ENCODE results near the gene ZNF512. TPM values are rescaled to one million over a fixed set of nuclear protein-coding genes. Genes with fewer than 3 reads are reported as not detected.

Gene ZNF512
- total and polyA plus RNA-seq, 9 of the 15 experiments (the other 6 are each of a cell fraction or from before 2014, with no cell fraction given) = 24.7 to 101 (median 65.9) TPM

- peak; percentile 81 for TF ChIP-seq MIER1 (IDR thresholded peaks at IDR 0.05; ENCODE audit: low read depth)
- no peak for TF ChIP-seq SRSF7 (optimal IDR thresholded peaks at IDR 0.05; ENCODE audit: low read depth, low read length)
- no peak; the same call in 1 of the 2 replicates for TF ChIP-seq OTX1 (CRISPR knock-in tag; IDR thresholded peaks at IDR 0.05)
- TF ChIP-seq KAT8 (IDR thresholded peaks at IDR 0.05; ENCODE audit: low read depth) = peak; percentile 82
- peak; percentile 56 for TF ChIP-seq ZBTB12 (CRISPR knock-in tag; IDR thresholded peaks at IDR 0.05)
- TF ChIP-seq IRF2 (CRISPR knock-in tag; IDR thresholded peaks at IDR 0.05) = no peak
- TF ChIP-seq NCOA6 (IDR thresholded peaks at IDR 0.05) = 0 out of 2 replicates have a peak, but pooled peaks have one; percentile 23
- peak in 1 of 2 experiments; percentile 77; a peak in 1 of 4 replicates for TF ChIP-seq NONO (IDR thresholded peaks at IDR 0.05; ENCODE audit: low read depth in 2 of 2, low read length in 1 of 2)
- TF ChIP-seq RFX1 (IDR thresholded peaks at IDR 0.05) = no peak
- TF ChIP-seq ZNF197 (CRISPR knock-in tag; IDR thresholded peaks at IDR 0.05; ENCODE audit: low read depth) = no peak
- TF ChIP-seq BCLAF1 (IDR thresholded peaks at IDR 0.05; ENCODE audit: borderline replicate concordance in 1 of 2, control insufficient read depth in 1 of 2, low read depth in 2 of 2, low read length in 1 of 2) = peak in 1 of 2 experiments; percentile 84; a peak in 1 of 4 replicates
- TF ChIP-seq PHB2 (IDR thresholded peaks at IDR 0.05; ENCODE audit: low read depth) = no peak
- TF ChIP-seq ZNF717 (CRISPR knock-in tag; IDR thresholded peaks at IDR 0.05) = peak; percentile 68; the same call in 1 of the 2 replicates
- TF ChIP-seq POLR2A (conservative IDR thresholded peaks at IDR 0.05) = peak; percentile 88
- TF ChIP-seq TGIF2 (CRISPR knock-in tag; IDR thresholded peaks at IDR 0.05) = no peak
- peak; percentile 61 to 100; a peak in 3 of 4 replicates for TF ChIP-seq TRIM24 (IDR thresholded peaks at IDR 0.05)
- no peak for TF ChIP-seq MAX (CRISPR knock-in tag; IDR thresholded peaks at IDR 0.05)
- peak; percentile 98 for TF ChIP-seq NFATC3 (IDR thresholded peaks at IDR 0.05)
- peak; percentile 100 for TF ChIP-seq C11orf30 (IDR thresholded peaks at IDR 0.05; ENCODE audit: low read depth)
- TF ChIP-seq MAZ (CRISPR knock-in tag; conservative IDR thresholded peaks at IDR 0.05 in 1 of 2, IDR thresholded peaks at IDR 0.05 in 1 of 2) = peak; percentile 11 to 34; a peak in 1 of 4 replicates
- peak; percentile 73 for TF ChIP-seq RBBP5 (IDR thresholded peaks at IDR 0.05; ENCODE audit: borderline replicate concordance, insufficient read depth, low read length, poor library complexity, severe bottlenecking)
- TF ChIP-seq TAF7 (tag; IDR thresholded peaks at IDR 0.05) = peak; percentile 97
- TF ChIP-seq ATF7 (IDR thresholded peaks at IDR 0.05) = peak; percentile 93
- peak; percentile 34; the same call in 1 of the 2 replicates for TF ChIP-seq MYBL2 (IDR thresholded peaks at IDR 0.05; ENCODE audit: low read depth)
- no peak for TF ChIP-seq MYBL2 (CRISPR knock-in tag; IDR thresholded peaks at IDR 0.05; ENCODE audit: borderline replicate concordance)
- 0 out of 2 replicates have a peak, but pooled peaks have one; percentile 51 for TF ChIP-seq PHB (CRISPR knock-in tag; IDR thresholded peaks at IDR 0.05)
Observed at GRCh38 chr2:27663285-27664153, 80.7 kb downstream of the ZNF512 start, which contains the start of the genes SLC4A1AP and SUPT7L (continued).

All from K562 (cell line).